Left lung (tissue), 10 donors: ENCODE results near the gene PRUNE2. TPM values are rescaled to one million over a fixed set of nuclear protein-coding genes. Genes with fewer than 3 reads are reported as not detected.

Experiments used
- ATAC-seq: fragments of 200-7000 bp; cut with Tn5 transposase; one replicate; pipeline ENCODE4 v1.9.1; 2020; ENCODE audit warnings: moderate library complexity
- DNase-seq, 4 donors: peaks; one replicate each; pipeline ENCODE4 v3.0.0-alpha.2; 2013 to 2020
- H3K27ac ChIP-seq, 2 donors: fragments of 200-600 bp; sonication (generic) in 1 of 2; one replicate each; pipeline versions ENCODE4 v1.5.0 to v1.8.0; 2020 to 2021
- H3K27me3 ChIP-seq, 2 donors: fragments of 200-600 bp; sonication (generic) in 1 of 2; one replicate each; pipeline versions ENCODE4 v1.5.0 to v1.8.0; 2020 to 2021
- H3K36me3 ChIP-seq, 2 donors: fragments of 200-600 bp; sonication (generic) in 1 of 2; one replicate each; pipeline versions ENCODE4 v1.5.0 to v1.8.0; 2020 to 2021
- H3K4me1 ChIP-seq, 2 donors: fragments of 200-600 bp; one replicate each; pipeline ENCODE4 v1.8.0; 2021
- H3K4me3 ChIP-seq, 2 donors: fragments of 200-600 bp; sonication (generic) in 1 of 2; one replicate each; pipeline versions ENCODE4 v1.5.0 to v1.8.0; 2020 to 2021; ENCODE audit warnings: mild to moderate bottlenecking in 1 of 2
- H3K9me3 ChIP-seq, 2 donors: fragments of 200-600 bp; sonication (generic) in 1 of 2; one replicate each; pipeline versions ENCODE4 v1.5.0 to v1.8.0; 2020 to 2021
- CTCF ChIP-seq, 2 donors: fragments of 200-600 bp; sonication (generic) in 1 of 2; IDR thresholded peaks; one replicate each; pipeline versions ENCODE4 v1.5.0 to v1.8.0; 2021; ENCODE audit warnings: antibody characterized with exemption in 2 of 2
- intact Hi-C, 2 donors: fragments of 100-400 bp; cut with DNase I; formaldehyde crosslinking; loops; one replicate each; pipeline versions ENCODE4 v1.11.2 to v1.14.2; 2022
- polyA plus RNA-seq, 6 donors: library from polyadenylated mRNA; unstranded; fragments of 120-200 nt; gene quantifications; one replicate each; pipeline ENCODE4 v1.2.1, GENCODE V29; 2013; ENCODE audit not compliant: insufficient read length in 6 of 6
- total RNA-seq, 2 donors: library from RNA; stranded (reverse); fragmentation: NEBNext Ultra II Directional; extraction: Animal tissue kit (Norgen Biotek cat#: 25700); gene quantifications; one replicate each; pipeline ENCODE4 v1.2.1, GENCODE V29; 2021
- donor health status: DM: no; HTN: yes; CAD: no.
- donor health status: DM: no; HTN: no; CAD: no.

The PRUNE2 gene
- total and polyA plus RNA-seq, 8 donors: 2.0 to 17.7 (median 4.1) TPM

GRCh38 chr9:76883341-76883855, 22.5 kb downstream of the PRUNE2 start:
- no peaks in the 10 kb centered on the region for H3K9me3 ChIP-seq
- no peak for TF ChIP-seq CTCF (IDR thresholded peaks at IDR 0.05)
- H3K4me1 ChIP-seq: no peaks in the 10 kb centered on the region
- no peak for ATAC-seq
- no peak overlapping the region for H3K27ac ChIP-seq
- no peaks in the 10 kb centered on the region for H3K27me3 ChIP-seq
- H3K4me3 ChIP-seq: no peak overlapping the region
- no peaks in the 10 kb centered on the region for H3K36me3 ChIP-seq
- intact Hi-C loops: no loop called here
- DNase-seq: no peak

- Histone ChIP-seq H3K27ac (no peak overlapping the region), H3K36me3 (no peaks in the 10 kb centered on the region), H3K9me3 (no peaks in the 10 kb centered on the region), H3K4me1 (no peaks in the 10 kb centered on the region), H3K4me3 (no peak overlapping the region), H3K27me3 (no peaks in the 10 kb centered on the region)
- DNase-seq: no peak
- intact Hi-C loops: no loop called here
- TF ChIP-seq CTCF (IDR thresholded peaks at IDR 0.05): no peak
- ATAC-seq: no peak
Measured at GRCh38 chr9:76882686-76883085, 23.2 kb downstream of the PRUNE2 start.

- Histone ChIP-seq H3K27me3 (no peaks in the 10 kb centered on the region), H3K9me3 (no peaks in the 10 kb centered on the region), H3K4me3 (no peak overlapping the region), H3K36me3 (no peaks in the 10 kb centered on the region), H3K27ac (no peak overlapping the region), H3K4me1 (no peaks in the 10 kb centered on the region)
- intact Hi-C loops: no loop called here
- ATAC-seq: no peak
- no peak for DNase-seq
- TF ChIP-seq CTCF (IDR thresholded peaks at IDR 0.05): no peak
Measured at GRCh38 chr9:76880210-76880609, 25.7 kb downstream of the PRUNE2 start.

GRCh38 chr9:76878933-76879332, 27.0 kb downstream of the PRUNE2 start:
- no peaks in the 10 kb centered on the region for H3K9me3 ChIP-seq
- no peak overlapping the region for H3K4me3 ChIP-seq
- no peaks in the 10 kb centered on the region for H3K27me3 ChIP-seq
- TF ChIP-seq CTCF (IDR thresholded peaks at IDR 0.05): no peak
- intact Hi-C loops: no loop called here
- H3K27ac ChIP-seq: no peak overlapping the region
- no peaks in the 10 kb centered on the region for H3K36me3 ChIP-seq
- ATAC-seq (no peak), DNase-seq (no peak)
- H3K4me1 ChIP-seq: no peaks in the 10 kb centered on the region

GRCh38 chr9:76877961-76878360, 28.0 kb downstream of the PRUNE2 start:
- no peak for ATAC-seq
- Histone ChIP-seq H3K4me3 (no peak overlapping the region), H3K27ac (no peak overlapping the region)

More at GRCh38 chr9:76877961-76878360, 28.0 kb downstream of the PRUNE2 start:
- TF ChIP-seq CTCF (IDR thresholded peaks at IDR 0.05): no peak
- no peaks in the 10 kb centered on the region for H3K27me3 ChIP-seq
- DNase-seq: no peak
- intact Hi-C loops: no loop called here
- H3K4me1 ChIP-seq: no peaks in the 10 kb centered on the region
- no peaks in the 10 kb centered on the region for H3K36me3 ChIP-seq
- no peaks in the 10 kb centered on the region for H3K9me3 ChIP-seq
